Smooth muscle cell of the brain vasculature (primary cell): ENCODE data around the gene RASL10B.

Experiments used
- DNase-seq: peaks from one replicate; pipeline ENCODE4 v3.0.0-alpha.2; 2012; ENCODE audit warnings: low read depth, low spot score

The RASL10B gene

GRCh38 chr17:35765086-35765710 lies 33.8 kb downstream of the RASL10B start:
- DNase-seq = no peak

- DNase-seq = no peak
These were observed 34.5 kb downstream of the RASL10B start for GRCh38 chr17:35765756-35766488.

GRCh38 chr17:35766489-35766877 lies 35.0 kb downstream of the RASL10B start:
- DNase-seq = no peak

- no peak for DNase-seq
These were observed 35.6 kb downstream of the RASL10B start for GRCh38 chr17:35766903-35767510.

GRCh38 chr17:35768797-35769196 lies 37.4 kb downstream of the RASL10B start:
- DNase-seq = no peak

GRCh38 chr17:35769895-35770486 lies 38.6 kb downstream of the RASL10B start:
- no peak for DNase-seq

- no peak for DNase-seq
These were observed 41.7 kb downstream of the RASL10B start for GRCh38 chr17:35773129-35773528.

- DNase-seq = no peak
These were observed 42.4 kb downstream of the RASL10B start for GRCh38 chr17:35773679-35774425.

- DNase-seq = no peak
These were observed 43.1 kb downstream of the RASL10B start for GRCh38 chr17:35774499-35774898.

GRCh38 chr17:35775039-35775438 lies 43.6 kb downstream of the RASL10B start:
- no peak for DNase-seq

GRCh38 chr17:35775583-35775982 lies 44.1 kb downstream of the RASL10B start:
- no peak for DNase-seq

- DNase-seq = no peak
These were observed 47.3 kb downstream of the RASL10B start for GRCh38 chr17:35778641-35779196.

GRCh38 chr17:35780950-35781349 lies 49.5 kb downstream of the RASL10B start:
- DNase-seq = no peak

- no peak for DNase-seq
These were observed 53.5 kb downstream of the RASL10B start for GRCh38 chr17:35784895-35785294.

- no peak for DNase-seq
These were observed 55.5 kb downstream of the RASL10B start for GRCh38 chr17:35786941-35787432.

GRCh38 chr17:35788477-35789368 lies 57.3 kb downstream of the RASL10B start:
- no peak for DNase-seq

- no peak for DNase-seq
These were observed 59.4 kb downstream of the RASL10B start for GRCh38 chr17:35790841-35791240.

GRCh38 chr17:35791681-35792350 lies 60.4 kb downstream of the RASL10B start:
- DNase-seq = no peak
